IMR-90 (cell line): ENCODE measurements around the gene PGRMC1. TPM values are rescaled to one million over a fixed set of nuclear protein-coding genes. Genes with fewer than 3 reads are reported as not detected.

Experiments
- ATAC-seq: fragments of 200-7000 bp; cut with Tn5 transposase; 2 replicates; pipeline ENCODE4 v1.9.1; 2020; ENCODE audit warnings: low read depth, mild to moderate bottlenecking, moderate library complexity
- BruUV-seq: library from RNA; stranded (reverse); fragments of 400-500 nt; replicated peaks from 2 replicates; lab custom pipeline; 2021; lab: Mats Ljungman, UMichigan
- CTCF ChIA-PET: fragments of 300-600 bp; formaldehyde crosslinking; extraction: SDS; loops from one replicate; lab custom pipeline; 2021; ENCODE audit warnings: antibody characterized with exemption; lab: Yijun Ruan, JAX
- POLR2A ChIA-PET: fragments of 300-600 bp; sonication (Branson Sonifier 250); formaldehyde crosslinking; loops from one replicate; lab custom pipeline; 2022; ENCODE audit warnings: antibody characterized with exemption; ENCODE audit not compliant: unreplicated experiment; lab: Charles Lee
- DNase-seq: peaks from one replicate; pipeline ENCODE4 v3.0.0; 2013
- H2AFZ ChIP-seq: replicated peaks from 2 replicates; pipeline ENCODE3; 2013; ENCODE audit warnings: low read length, mild to moderate bottlenecking; ENCODE audit not compliant: poor library complexity
- H2AK5ac ChIP-seq: 2 replicates; pipeline ENCODE4 v1.6.1; 2013; ENCODE audit warnings: low read depth, low read length, inconsistent platforms
- H2AK9ac ChIP-seq: replicated peaks from 2 replicates; pipeline ENCODE3; 2013; ENCODE audit warnings: mild to moderate bottlenecking, low read depth, low read length, moderate library complexity; ENCODE audit not compliant: poor library complexity
- H2BK120ac ChIP-seq: 2 replicates; pipeline ENCODE4 v1.6.1; 2013; ENCODE audit warnings: low read depth, low read length, inconsistent platforms
- H2BK15ac ChIP-seq: 3 replicates; pipeline ENCODE4 v1.6.1; 2013; ENCODE audit warnings: low read depth, low read length, inconsistent platforms
- H2BK20ac ChIP-seq: 2 replicates; pipeline ENCODE4 v1.6.1; 2013; ENCODE audit warnings: low read depth, mild to moderate bottlenecking, inconsistent platforms, low read length, moderate library complexity
- H2BK5ac ChIP-seq: 2 replicates; pipeline ENCODE4 v1.6.1; 2013; ENCODE audit warnings: mild to moderate bottlenecking, low read depth, low read length, inconsistent platforms; ENCODE audit not compliant: poor library complexity, severe bottlenecking
- H3K14ac ChIP-seq: replicated peaks from 2 replicates; pipeline ENCODE4 v1.6.1; 2013; ENCODE audit warnings: low read depth, low read length, inconsistent platforms
- H3K18ac ChIP-seq: 2 replicates; pipeline ENCODE4 v1.6.1; 2013; ENCODE audit warnings: low read depth, low read length, control low read depth
- H3K23ac ChIP-seq: 2 replicates; pipeline ENCODE4 v1.6.1; 2013; ENCODE audit warnings: low read depth, low read length, inconsistent platforms
- H3K27ac ChIP-seq: 2 replicates; pipeline ENCODE4 v1.5.1; 2013; ENCODE audit warnings: mild to moderate bottlenecking, control low read depth, low read length; ENCODE audit not compliant: insufficient read depth
- H3K27me3 ChIP-seq: 2 replicates; pipeline ENCODE4 v1.6.1; 2013; ENCODE audit warnings: low read length; ENCODE audit not compliant: control insufficient read depth, insufficient read depth
- H3K36me3 ChIP-seq: 2 replicates; pipeline ENCODE4 v1.6.1; 2013; ENCODE audit warnings: low read length, mixed read lengths; ENCODE audit not compliant: control insufficient read depth, insufficient read depth
- H3K4ac ChIP-seq: 2 replicates; pipeline ENCODE4 v1.6.1; 2013; ENCODE audit warnings: low read depth, low read length, inconsistent platforms
- H3K4me1 ChIP-seq: 2 replicates; pipeline ENCODE4 v1.6.1; 2013; ENCODE audit warnings: low read length, mixed read lengths; ENCODE audit not compliant: control insufficient read depth, insufficient read depth
- H3K4me2 ChIP-seq: 2 replicates; pipeline ENCODE4 v1.6.1; 2013; ENCODE audit warnings: low read depth, mild to moderate bottlenecking, control low read depth, low read length, moderate library complexity
- H3K4me3 ChIP-seq: 2 replicates; pipeline ENCODE4 v1.5.1; 2013; ENCODE audit warnings: low read depth, mild to moderate bottlenecking, control low read depth, low read length, moderate library complexity; ENCODE audit not compliant: insufficient read depth
- H3K56ac ChIP-seq: 2 replicates; pipeline ENCODE4 v1.6.1; 2013; ENCODE audit warnings: low read length, inconsistent platforms; ENCODE audit not compliant: insufficient read depth; ENCODE audit errors: extremely low read depth
- H3K79me1 ChIP-seq, 2 experiments: 2 replicates each; pipeline ENCODE4 v1.6.1; 2013; ENCODE audit warnings: low read length in 2 of 2, inconsistent platforms in 1 of 2, low read depth in 1 of 2
- H3K9ac ChIP-seq: 2 replicates; pipeline ENCODE4 v1.6.1; 2013; ENCODE audit warnings: low read depth, low read length, control low read depth
- H3K9me1 ChIP-seq: 2 replicates; pipeline ENCODE4 v1.6.1; 2013; ENCODE audit warnings: low read length, inconsistent platforms; ENCODE audit not compliant: insufficient read depth
- H3K9me3 ChIP-seq: 2 replicates; pipeline ENCODE4 v1.6.1; 2013; ENCODE audit warnings: low read length; ENCODE audit not compliant: control insufficient read depth, insufficient read depth
- H4K20me1 ChIP-seq: 2 replicates; pipeline ENCODE4 v1.6.1; 2013; ENCODE audit warnings: low read length, inconsistent platforms; ENCODE audit not compliant: insufficient read depth
- H4K5ac ChIP-seq: 2 replicates; pipeline ENCODE4 v1.6.1; 2013; ENCODE audit warnings: mild to moderate bottlenecking, low read depth, low read length, control low read depth
- H4K8ac ChIP-seq, 2 experiments: 2 replicates each; pipeline ENCODE4 v1.6.1; 2013; ENCODE audit warnings: low read depth in 2 of 2, low read length in 2 of 2, control low read depth in 1 of 2, inconsistent platforms in 1 of 2
- H4K91ac ChIP-seq: 2 replicates; pipeline ENCODE4 v1.6.1; 2013; ENCODE audit warnings: low read depth, low read length, inconsistent platforms; ENCODE audit not compliant: insufficient read depth
- MAFK ChIP-seq: IDR thresholded peaks from 2 replicates; pipeline ENCODE4 v1.6.1; 2012; ENCODE audit warnings: low read depth, low read length, improper control_type of control experiment
- MAZ ChIP-seq: IDR thresholded peaks from 2 replicates; pipeline ENCODE4 v1.6.1; 2012; ENCODE audit warnings: low read depth, mild to moderate bottlenecking, low read length, improper control_type of control experiment, moderate library complexity, borderline replicate concordance
- MXI1 ChIP-seq: IDR thresholded peaks from 2 replicates; pipeline ENCODE4 v1.6.1; 2012; ENCODE audit warnings: low read depth, mild to moderate bottlenecking, low read length, moderate library complexity, borderline replicate concordance
- NFE2L2 ChIP-seq: fragments of 150-350 bp; IDR thresholded peaks from 2 replicates; pipeline ENCODE4 v1.6.1; 2016; ENCODE audit warnings: low read depth, mild to moderate bottlenecking, low read length
- RAD21 ChIP-seq: IDR thresholded peaks from 2 replicates; pipeline ENCODE4 v1.6.1; 2012; ENCODE audit warnings: low read length, improper control_type of control experiment
- RCOR1 ChIP-seq: IDR thresholded peaks from 2 replicates; pipeline ENCODE4 v1.6.1; 2012; ENCODE audit warnings: mild to moderate bottlenecking, low read length, improper control_type of control experiment; ENCODE audit not compliant: insufficient replicate concordance
- RFX5 ChIP-seq: IDR thresholded peaks from 2 replicates; pipeline ENCODE4 v1.8.0; 2012; ENCODE audit warnings: low read depth, mild to moderate bottlenecking, low read length, moderate library complexity
- WGBS, 2 experiments: methylation state at CpG; one replicate each; pipeline versions ENCODE4 v1.1.5 to v1.1.7; 2013; ENCODE audit warnings: missing lambda C conversion rate in 2 of 2; ENCODE audit not compliant: insufficient read length in 1 of 2; ENCODE audit errors: extremely low coverage in 2 of 2; 5-methylcytosine and 5-hydroxymethylcytosine counted together
- dilution Hi-C: fragments of 300-500 bp; cut with HindIII; formaldehyde crosslinking; loops from one replicate; pipeline ENCODE4 v1.14.3; 2018; ENCODE audit warnings: low sequenced_read_pairs; ENCODE audit not compliant: unreplicated experiment
- in situ Hi-C: fragments of 300-500 bp; cut with MboI; formaldehyde crosslinking; loops from 3 replicates; pipeline ENCODE4 v1.14.3; 2019; ENCODE audit warnings: low sequenced_read_pairs, inconsistent platforms, mixed read lengths
- intact Hi-C: fragments of 100-400 bp; cut with micrococcal nuclease; formaldehyde crosslinking; loops from 2 replicates; pipeline ENCODE4 v1.10.0; 2022
- polyA plus RNA-seq, 3 experiments: library from polyadenylated mRNA; depleted of rRNA; stranded (reverse); fragments of >200 nt; gene quantifications; 2 replicates each; pipeline ENCODE4 v1.2.3, GENCODE V29; 2012; ENCODE audit warnings: low replicate concordance in 1 of 3
- total RNA-seq: library from RNA; depleted of rRNA; stranded (reverse); fragments of >200 nt; gene quantifications from 2 replicates; pipeline ENCODE4 v1.2.3, GENCODE V29; 2012

Gene PGRMC1
- total and polyA plus RNA-seq, 2 of the 4 experiments (the other 2 are of a cell fraction), result 58.5 to 75.3 TPM

DNA sequence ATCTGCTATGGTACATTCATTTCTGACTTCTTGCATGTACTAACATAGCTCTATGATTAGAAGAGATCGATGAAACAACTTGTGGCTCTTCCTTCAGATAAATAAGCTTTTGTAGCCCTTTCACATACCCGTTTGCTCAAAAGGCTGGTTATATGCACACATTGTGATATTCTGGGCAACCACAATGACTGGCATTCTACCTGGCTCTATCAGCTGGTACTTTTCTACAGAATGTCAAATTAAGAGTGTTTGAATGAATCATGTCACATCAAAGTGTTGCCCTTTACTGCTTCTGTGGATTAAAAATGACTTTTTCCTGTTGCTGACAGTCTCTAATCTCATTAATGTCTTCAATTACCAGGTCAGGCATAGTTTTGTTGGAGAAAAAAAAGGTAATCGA lies 11.6 kb downstream of the PGRMC1 start:
- no peak overlapping the region for H2AK9ac ChIP-seq
- no peak overlapping the region for H4K91ac ChIP-seq
- in situ Hi-C loops, result no loop called here
- H3K27ac ChIP-seq, result no peak overlapping the region
- H2BK15ac ChIP-seq, result no peak overlapping the region
- intact Hi-C loops, result no loop called here
- H3K9me1 ChIP-seq, result no peaks in the 10 kb centered on the region
- no peak overlapping the region for H4K8ac ChIP-seq
- WGBS, 2 experiments, result no CpG with 5 or more reads among the region's 3 CpGs
- no peak overlapping the region for H3K23ac ChIP-seq
- no peak overlapping the region for H3K4ac ChIP-seq
- H3K79me1 ChIP-seq, result peaks cover 0 to 2% of the 10 kb centered on the region in 2 experiments; a peak in 1 of 4 replicates
- H4K20me1 ChIP-seq, result no peaks in the 10 kb centered on the region
- ChIA-PET CTCF (no interaction called here), POLR2A (no interaction called here)
- dilution Hi-C loops, result no loop called here
- no peak overlapping the region for H2BK120ac ChIP-seq
- H3K4me1 ChIP-seq, result no peaks in the 10 kb centered on the region
- H3K27me3 ChIP-seq, result no peaks in the 10 kb centered on the region; the same call in none of the 2 replicates
- no peak overlapping the region for H3K18ac ChIP-seq
- no peak overlapping the region for H3K4me3 ChIP-seq
- no peaks in the 10 kb centered on the region for H3K9me3 ChIP-seq
- TF ChIP-seq RFX5 (no peak), MAZ (no peak), NFE2L2 (no peak), MXI1 (no peak), RCOR1 (no peak), RAD21 (no peak), MAFK (no peak)
- H3K56ac ChIP-seq, result no peak overlapping the region
- H2AK5ac ChIP-seq, result no peak overlapping the region
- no TSS peak for BruUV-seq
- no peak overlapping the region for H4K5ac ChIP-seq
- no peak overlapping the region for H3K14ac ChIP-seq
- no peak overlapping the region for H2BK5ac ChIP-seq
- DNase-seq (no peak), ATAC-seq (no peak)
- no peak overlapping the region for H2BK20ac ChIP-seq
- H3K36me3 ChIP-seq, result peaks cover 7% of the 10 kb centered on the region
- H3K9ac ChIP-seq, result no peak overlapping the region
- no peak overlapping the region for H2AFZ ChIP-seq
- H3K4me2 ChIP-seq, result no peak overlapping the region
